Fibroblast of pulmonary artery (primary cell): ENCODE measurements around the gene WNK2.

Source experiments
- DNase-seq: peaks from one replicate; pipeline ENCODE4 v3.0.0-alpha.2; 2010; ENCODE audit warnings: low read depth
- H3K4me3 ChIP-seq: replicated peaks from 2 replicates; pipeline ENCODE4 v1.5.1; 2011; ENCODE audit warnings: low read depth, mild to moderate bottlenecking, control low read depth, low read length, moderate library complexity
- TF ChIP-seq, protein P1 (sequence below): IDR thresholded peaks from 2 replicates; pipeline ENCODE4 v1.5.1; 2011; ENCODE audit warnings: mild to moderate bottlenecking, control low read depth, low read length, inconsistent platforms; ENCODE audit errors: missing control alignments

Gene WNK2

DNA sequence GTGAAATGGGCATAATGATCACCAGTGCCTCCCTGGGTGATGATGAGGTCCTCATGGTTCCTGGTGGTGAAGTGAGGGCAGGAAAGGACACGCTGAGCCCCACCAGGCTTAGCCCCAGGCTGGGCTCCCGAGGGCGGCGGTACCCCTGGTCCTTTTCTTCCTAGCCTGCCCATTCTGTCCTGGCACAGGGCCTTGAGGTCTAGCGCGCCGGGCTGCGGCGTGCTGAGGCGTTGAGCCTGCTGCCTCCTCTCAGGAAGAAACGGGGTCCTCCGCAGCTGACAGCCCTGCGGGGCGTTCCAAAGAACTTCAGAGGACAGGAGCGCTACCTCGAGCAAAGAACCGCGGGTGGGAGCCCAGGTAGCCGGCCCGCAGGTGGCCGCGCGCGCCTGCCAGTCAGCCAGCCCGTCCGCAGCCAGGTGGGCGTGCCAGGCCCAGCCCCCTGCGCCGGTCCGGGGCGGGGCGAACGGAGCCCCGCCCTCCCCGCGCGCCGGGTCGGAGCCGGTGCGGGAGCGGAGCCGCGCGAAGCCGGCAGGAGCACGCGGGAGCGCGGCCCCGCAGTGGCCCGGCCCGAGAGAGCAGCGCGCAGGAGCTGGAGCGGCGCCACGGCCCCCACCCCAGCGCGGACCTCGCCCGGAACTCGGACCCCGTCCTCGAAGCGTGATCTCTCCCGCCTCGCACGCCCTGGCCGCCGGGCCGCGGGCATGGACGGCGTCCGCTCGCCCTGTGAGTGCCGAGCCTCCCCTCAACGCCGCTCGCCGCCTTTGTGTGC, at the start of gene WNK2:
TSS of gene WNK2 (plus strand) at position 477 of the 769 bp plus-strand sequence. CDS start 791 bp downstream, outside the sequence.
- TF ChIP-seq, protein P1, sequence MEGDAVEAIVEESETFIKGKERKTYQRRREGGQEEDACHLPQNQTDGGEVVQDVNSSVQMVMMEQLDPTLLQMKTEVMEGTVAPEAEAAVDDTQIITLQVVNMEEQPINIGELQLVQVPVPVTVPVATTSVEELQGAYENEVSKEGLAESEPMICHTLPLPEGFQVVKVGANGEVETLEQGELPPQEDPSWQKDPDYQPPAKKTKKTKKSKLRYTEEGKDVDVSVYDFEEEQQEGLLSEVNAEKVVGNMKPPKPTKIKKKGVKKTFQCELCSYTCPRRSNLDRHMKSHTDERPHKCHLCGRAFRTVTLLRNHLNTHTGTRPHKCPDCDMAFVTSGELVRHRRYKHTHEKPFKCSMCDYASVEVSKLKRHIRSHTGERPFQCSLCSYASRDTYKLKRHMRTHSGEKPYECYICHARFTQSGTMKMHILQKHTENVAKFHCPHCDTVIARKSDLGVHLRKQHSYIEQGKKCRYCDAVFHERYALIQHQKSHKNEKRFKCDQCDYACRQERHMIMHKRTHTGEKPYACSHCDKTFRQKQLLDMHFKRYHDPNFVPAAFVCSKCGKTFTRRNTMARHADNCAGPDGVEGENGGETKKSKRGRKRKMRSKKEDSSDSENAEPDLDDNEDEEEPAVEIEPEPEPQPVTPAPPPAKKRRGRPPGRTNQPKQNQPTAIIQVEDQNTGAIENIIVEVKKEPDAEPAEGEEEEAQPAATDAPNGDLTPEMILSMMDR: no peak
- H3K4me3 ChIP-seq: no peak within 1 kb of the TSS
- DNase-seq: no peak

GRCh38 chr9:93134740-93135444, 49.0 kb upstream of the WNK2 start:
- TF ChIP-seq, protein P1: no peak
- peak overlapping the region; percentile 70 for H3K4me3 ChIP-seq
- no peak for DNase-seq

- peak; percentile 50 for DNase-seq
- no peak overlapping the region for H3K4me3 ChIP-seq
- TF ChIP-seq, protein P1: no peak
These were observed 47.9 kb upstream of the WNK2 start for GRCh38 chr9:93136011-93136440.

DNA sequence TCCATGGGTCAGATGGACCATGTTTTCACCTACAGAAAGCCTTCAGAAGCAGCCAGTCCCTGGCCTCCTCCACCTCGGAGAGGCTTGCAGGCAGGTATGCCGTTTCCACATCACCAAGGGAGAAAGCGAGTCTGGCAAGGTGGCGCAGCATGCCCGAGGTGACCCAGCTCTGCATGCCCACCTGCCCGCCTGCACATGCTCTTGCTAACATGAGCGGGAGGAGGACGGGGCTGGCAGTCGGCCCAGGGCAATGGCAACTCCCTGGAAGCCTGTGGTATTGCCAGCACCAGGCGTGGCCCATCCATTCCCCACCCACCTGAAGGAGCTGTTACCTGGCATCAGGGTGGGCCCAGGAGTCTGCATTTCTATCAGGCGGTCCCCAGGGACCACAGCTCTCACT, 46.6 kb upstream of the WNK2 start:
- DNase-seq: no peak
- TF ChIP-seq, protein P1: no peak
- H3K4me3 ChIP-seq: no peak overlapping the region

DNA sequence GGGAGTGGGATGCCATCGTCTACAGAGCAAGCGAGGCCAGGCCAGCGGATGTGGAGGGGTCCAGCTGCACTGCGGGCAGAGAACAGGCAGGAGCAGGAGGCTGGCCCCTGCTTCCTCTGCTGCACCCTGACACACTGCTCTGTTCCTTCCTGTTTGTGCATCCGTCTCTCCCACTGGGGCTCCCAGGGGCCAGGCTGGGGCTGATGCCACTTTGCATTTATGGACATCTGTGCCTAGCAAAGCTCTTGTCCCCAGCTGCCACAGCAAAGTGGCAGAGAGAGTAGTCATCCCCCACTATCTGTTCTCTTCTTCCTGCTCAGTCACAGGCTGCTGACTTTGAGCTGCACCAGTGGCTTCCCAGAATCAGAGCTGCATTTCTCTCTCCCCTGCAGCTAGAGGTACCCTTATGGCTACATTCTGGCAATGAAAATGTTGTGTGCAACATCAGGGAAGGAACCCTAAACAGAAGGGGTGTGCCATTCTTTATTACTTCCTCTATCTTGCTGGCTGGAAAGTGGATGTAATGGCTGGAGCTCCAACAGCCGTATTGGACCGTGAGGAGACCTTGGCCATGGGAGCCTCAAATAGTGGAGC, 45.7 kb upstream of the WNK2 start:
- no peak for DNase-seq
- no peak overlapping the region for H3K4me3 ChIP-seq
- TF ChIP-seq, protein P1: no peak

GRCh38 chr9:93139365-93140182, 44.4 kb upstream of the WNK2 start:
- H3K4me3 ChIP-seq: no peak overlapping the region
- TF ChIP-seq, protein P1: no peak
- DNase-seq: no peak
